GM23338 (cell line): ENCODE data around the gene BCS1L. TPM values are rescaled to one million over a fixed set of nuclear protein-coding genes. Genes with fewer than 3 reads are reported as not detected.
A peak's percentile ranks its signal among the peaks of the same experiment; 100 is the strongest.

ENCODE experiments used
- ATAC-seq: fragments of 200-7000 bp; cut with Tn5 transposase; 3 replicates; pipeline ENCODE4 v1.9.1; 2020
- DNase-seq: peaks from one replicate; pipeline ENCODE4 v3.0.0-alpha.2; 2015; ENCODE audit warnings: low spot score
- H2AFZ ChIP-seq: fragments of 200-600 bp; sonication (generic); 2 replicates; pipeline ENCODE4 v1.8.0; 2016; ENCODE audit warnings: antibody characterized with exemption, mild to moderate bottlenecking, moderate library complexity
- H3F3A ChIP-seq: fragments of 200-600 bp; sonication (generic); replicated peaks from 2 replicates; pipeline ENCODE4 v1.8.0; 2017; ENCODE audit warnings: antibody characterized with exemption, mixed run types, low read depth
- H3K27ac ChIP-seq: fragments of 200-600 bp; sonication (generic); 2 replicates; pipeline ENCODE4 v1.6.1; 2016; ENCODE audit warnings: low read depth
- H3K27me3 ChIP-seq: fragments of 200-600 bp; sonication (generic); 2 replicates; pipeline ENCODE4 v1.8.0; 2016; ENCODE audit warnings: mild to moderate bottlenecking, mixed run types, moderate library complexity; ENCODE audit not compliant: insufficient read depth
- H3K36me3 ChIP-seq: fragments of 200-600 bp; sonication (generic); 2 replicates; pipeline ENCODE4 v1.8.0; 2016; ENCODE audit warnings: mild to moderate bottlenecking; ENCODE audit not compliant: insufficient read depth
- H3K4me1 ChIP-seq: fragments of 200-600 bp; sonication (generic); 2 replicates; pipeline ENCODE4 v1.8.0; 2016; ENCODE audit warnings: mild to moderate bottlenecking, moderate library complexity; ENCODE audit not compliant: insufficient read depth
- H3K4me2 ChIP-seq: fragments of 200-600 bp; sonication (generic); 2 replicates; pipeline ENCODE4 v1.7.1; 2017; ENCODE audit warnings: mixed run types
- H3K4me3 ChIP-seq: fragments of 200-600 bp; sonication (generic); 2 replicates; pipeline ENCODE4 v1.6.1; 2016; ENCODE audit warnings: mixed run types
- H3K79me2 ChIP-seq: fragments of 200-600 bp; sonication (generic); replicated peaks from 2 replicates; pipeline ENCODE4 v1.8.0; 2017; ENCODE audit warnings: mild to moderate bottlenecking; ENCODE audit not compliant: insufficient read depth
- H3K9me2 ChIP-seq: fragments of 200-600 bp; sonication (generic); 2 replicates; pipeline ENCODE4 v1.8.0; 2017; ENCODE audit not compliant: insufficient read depth
- H4K20me1 ChIP-seq: fragments of 200-600 bp; sonication (generic); replicated peaks from 2 replicates; pipeline ENCODE4 v1.8.0; 2017; ENCODE audit warnings: mild to moderate bottlenecking; ENCODE audit not compliant: insufficient read depth
- H3K27ac Mint-ChIP-seq: 2 replicates; pipeline ENCODE4 v1.8.0; 2020; ENCODE audit warnings: inconsistent platforms, mild to moderate bottlenecking, moderate library complexity, mixed read lengths
- H3K27me3 Mint-ChIP-seq: 3 replicates; pipeline ENCODE4 v1.8.0; 2022; ENCODE audit warnings: low read depth, mild to moderate bottlenecking, moderate library complexity, mixed read lengths, inconsistent platforms; ENCODE audit not compliant: insufficient read depth, poor library complexity
- H3K36me3 Mint-ChIP-seq: 3 replicates; pipeline ENCODE4 v1.8.0; 2021; ENCODE audit warnings: low read depth, mild to moderate bottlenecking, inconsistent platforms, moderate library complexity, mixed read lengths
- H3K4me1 Mint-ChIP-seq: 3 replicates; pipeline ENCODE4 v1.8.0; 2020; ENCODE audit warnings: mild to moderate bottlenecking, inconsistent platforms, mixed read lengths
- H3K4me3 Mint-ChIP-seq: 3 replicates; pipeline ENCODE4 v1.8.0; 2021; ENCODE audit warnings: moderate library complexity, mild to moderate bottlenecking, inconsistent platforms, mixed read lengths
- H3K9me3 Mint-ChIP-seq: 3 replicates; pipeline ENCODE4 v1.8.0; 2020; ENCODE audit warnings: moderate library complexity, mild to moderate bottlenecking, inconsistent platforms, mixed read lengths
- CREB1 ChIP-seq: fragments of 250-450 bp; sonication (Bioruptor Pico); IDR thresholded peaks from 2 replicates; pipeline ENCODE4 v1.5.0; 2020; ENCODE audit warnings: low read depth, mild to moderate bottlenecking, moderate library complexity
- EZH2phosphoT487 ChIP-seq: fragments of 200-600 bp; sonication (generic); IDR thresholded peaks from one replicate; pipeline ENCODE4 v1.8.1; 2018; ENCODE audit warnings: antibody characterized with exemption; ENCODE audit not compliant: unreplicated experiment
- JUNB ChIP-seq: IDR thresholded peaks from one replicate; pipeline ENCODE4 v1.6.1; 2016; ENCODE audit warnings: antibody characterized with exemption; ENCODE audit not compliant: unreplicated experiment
- POLR2AphosphoS5 ChIP-seq: IDR thresholded peaks from 2 replicates; pipeline ENCODE4 v1.6.1; 2016; ENCODE audit warnings: antibody characterized with exemption, low read depth
- STAT1 ChIP-seq: IDR thresholded peaks from one replicate; pipeline ENCODE4 v1.6.1; 2016; ENCODE audit warnings: antibody characterized with exemption; ENCODE audit not compliant: unreplicated experiment
- ZNF114 ChIP-seq: fragments of 250-450 bp; sonication (Bioruptor Pico); IDR thresholded peaks from 2 replicates; pipeline ENCODE4 v1.5.0; 2020; ENCODE audit warnings: mild to moderate bottlenecking, moderate library complexity
- polyA plus RNA-seq: library from polyadenylated mRNA; unstranded; fragments of >200 nt; fragmentation: Nextera tagmentation; extraction: Ambion mirVana; gene quantifications from 2 replicates; pipeline ENCODE4 v1.2.1, GENCODE V29; 2016
- total RNA-seq: library from RNA; depleted of rRNA; stranded (reverse); fragments of >200 nt; shearing (Covaris generic); gene quantifications from 2 replicates; pipeline ENCODE4 v1.2.3, GENCODE V29; 2014
- TF ChIP-seq, protein P1 (sequence below), 2 experiments: fragments of 200-600 bp in 1 of 2; sonication (generic) in 1 of 2; conservative IDR thresholded peaks; 2 replicates each; pipeline versions ENCODE4 v1.5.1 to v1.6.1; 2016 to 2017; ENCODE audit warnings: antibody characterized with exemption in 2 of 2, low read depth in 2 of 2, mild to moderate bottlenecking in 2 of 2, moderate library complexity in 1 of 2
- TF ChIP-seq, protein P2 (sequence below): IDR thresholded peaks from 2 replicates; pipeline ENCODE4 v1.6.1; 2016; ENCODE audit warnings: antibody characterized with exemption
- TF ChIP-seq, protein P3 (sequence below): fragments of 250-450 bp; sonication (Bioruptor Pico); IDR thresholded peaks from 2 replicates; pipeline ENCODE4 v1.5.0; 2020; ENCODE audit warnings: mild to moderate bottlenecking, moderate library complexity

BCS1L gene
- total and polyA plus RNA-seq, 2 experiments from 2014 or later = 16.9 to 31.6 TPM

DNA sequence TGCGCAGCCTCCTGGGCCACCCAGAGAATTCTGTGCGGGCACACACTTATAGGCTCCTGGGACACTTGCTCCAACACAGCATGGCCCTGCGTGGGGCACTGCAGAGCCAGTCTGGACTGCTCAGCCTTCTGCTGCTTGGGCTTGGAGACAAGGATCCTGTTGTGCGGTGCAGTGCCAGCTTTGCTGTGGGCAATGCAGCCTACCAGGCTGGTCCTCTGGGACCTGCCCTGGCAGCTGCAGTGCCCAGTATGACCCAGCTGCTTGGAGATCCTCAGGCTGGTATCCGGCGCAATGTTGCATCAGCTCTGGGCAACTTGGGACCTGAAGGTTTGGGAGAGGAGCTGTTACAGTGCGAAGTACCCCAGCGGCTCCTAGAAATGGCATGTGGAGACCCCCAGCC, 39.4 kb downstream of the BCS1L start:
- ATAC-seq (no peak), DNase-seq (no peak)
- Mint-ChIP-seq H3K27ac (no peak overlapping the region), H3K27me3 (peaks cover 3% of the 10 kb centered on the region), H3K4me3 (no peak overlapping the region), H3K36me3 (peaks cover 16% of the 10 kb centered on the region), H3K9me3 (no peaks in the 10 kb centered on the region; the same call in 2 of the 3 replicates), H3K4me1 (peaks cover 6% of the 10 kb centered on the region; the same call in 2 of the 3 replicates)
- Histone ChIP-seq H2AFZ (no peak overlapping the region), H3K4me1 (no peaks in the 10 kb centered on the region), H3K27ac (no peak overlapping the region), H3K79me2 (no peaks in the 10 kb centered on the region), H3F3A (no peaks in the 10 kb centered on the region), H3K36me3 (peaks cover 6% of the 10 kb centered on the region), H3K4me3 (no peak overlapping the region), H3K9me2 (no peaks in the 10 kb centered on the region), H4K20me1 (no peaks in the 10 kb centered on the region), H3K4me2 (no peak overlapping the region), H3K27me3 (no peaks in the 10 kb centered on the region)
- TF ChIP-seq, protein P1, sequence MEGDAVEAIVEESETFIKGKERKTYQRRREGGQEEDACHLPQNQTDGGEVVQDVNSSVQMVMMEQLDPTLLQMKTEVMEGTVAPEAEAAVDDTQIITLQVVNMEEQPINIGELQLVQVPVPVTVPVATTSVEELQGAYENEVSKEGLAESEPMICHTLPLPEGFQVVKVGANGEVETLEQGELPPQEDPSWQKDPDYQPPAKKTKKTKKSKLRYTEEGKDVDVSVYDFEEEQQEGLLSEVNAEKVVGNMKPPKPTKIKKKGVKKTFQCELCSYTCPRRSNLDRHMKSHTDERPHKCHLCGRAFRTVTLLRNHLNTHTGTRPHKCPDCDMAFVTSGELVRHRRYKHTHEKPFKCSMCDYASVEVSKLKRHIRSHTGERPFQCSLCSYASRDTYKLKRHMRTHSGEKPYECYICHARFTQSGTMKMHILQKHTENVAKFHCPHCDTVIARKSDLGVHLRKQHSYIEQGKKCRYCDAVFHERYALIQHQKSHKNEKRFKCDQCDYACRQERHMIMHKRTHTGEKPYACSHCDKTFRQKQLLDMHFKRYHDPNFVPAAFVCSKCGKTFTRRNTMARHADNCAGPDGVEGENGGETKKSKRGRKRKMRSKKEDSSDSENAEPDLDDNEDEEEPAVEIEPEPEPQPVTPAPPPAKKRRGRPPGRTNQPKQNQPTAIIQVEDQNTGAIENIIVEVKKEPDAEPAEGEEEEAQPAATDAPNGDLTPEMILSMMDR (conservative IDR thresholded peaks at IDR 0.05; ENCODE audit: low read depth in 2 of 2) = 0 out of 4 replicates have a peak, but pooled peaks of 1 of the 2 experiments have one; percentile 4
- TF ChIP-seq, protein P2, sequence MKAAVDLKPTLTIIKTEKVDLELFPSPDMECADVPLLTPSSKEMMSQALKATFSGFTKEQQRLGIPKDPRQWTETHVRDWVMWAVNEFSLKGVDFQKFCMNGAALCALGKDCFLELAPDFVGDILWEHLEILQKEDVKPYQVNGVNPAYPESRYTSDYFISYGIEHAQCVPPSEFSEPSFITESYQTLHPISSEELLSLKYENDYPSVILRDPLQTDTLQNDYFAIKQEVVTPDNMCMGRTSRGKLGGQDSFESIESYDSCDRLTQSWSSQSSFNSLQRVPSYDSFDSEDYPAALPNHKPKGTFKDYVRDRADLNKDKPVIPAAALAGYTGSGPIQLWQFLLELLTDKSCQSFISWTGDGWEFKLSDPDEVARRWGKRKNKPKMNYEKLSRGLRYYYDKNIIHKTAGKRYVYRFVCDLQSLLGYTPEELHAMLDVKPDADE = no peak

DNA sequence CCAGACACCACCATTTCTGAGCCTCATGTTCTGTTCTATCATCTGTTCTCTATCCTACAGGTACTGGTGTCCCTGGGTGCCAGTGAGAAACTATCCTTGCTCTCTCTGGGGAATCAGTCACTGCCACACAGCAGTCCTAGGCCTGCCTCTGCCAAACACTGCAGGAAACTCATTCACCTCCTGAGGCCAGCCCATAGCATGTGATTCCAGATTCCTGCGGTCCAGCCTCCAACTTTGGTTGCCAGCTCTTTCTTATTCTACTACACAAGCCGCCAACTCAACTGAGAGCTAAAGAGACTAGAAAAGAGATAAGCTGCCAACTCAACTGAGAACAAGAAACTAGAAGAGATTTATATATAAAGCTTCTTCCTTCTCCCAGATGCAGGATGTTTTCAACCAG, 42.3 kb downstream of the BCS1L start:
- Histone ChIP-seq H3K36me3 (no peaks in the 10 kb centered on the region; the same call in 1 of the 2 replicates), H3K9me2 (no peaks in the 10 kb centered on the region), H3K4me3 (no peak overlapping the region), H3F3A (no peaks in the 10 kb centered on the region), H2AFZ (no peak overlapping the region), H3K4me2 (no peak overlapping the region), H3K27ac (no peak overlapping the region), H3K4me1 (no peaks in the 10 kb centered on the region), H3K79me2 (no peaks in the 10 kb centered on the region), H4K20me1 (no peaks in the 10 kb centered on the region), H3K27me3 (no peaks in the 10 kb centered on the region)
- Mint-ChIP-seq H3K27ac (no peak overlapping the region), H3K4me3 (no peak overlapping the region), H3K9me3 (no peaks in the 10 kb centered on the region), H3K36me3 (peaks cover 7% of the 10 kb centered on the region; the same call in 2 of the 3 replicates), H3K4me1 (peaks cover 6% of the 10 kb centered on the region; the same call in 2 of the 3 replicates), H3K27me3 (peaks cover 5% of the 10 kb centered on the region)
- ATAC-seq = no peak
- no peak for DNase-seq
- TF ChIP-seq CREB1 (no peak), JUNB (no peak), EZH2phosphoT487 (no peak)

- peaks cover 2% of the 10 kb centered on the region for H3K27me3 Mint-ChIP-seq
- no peak overlapping the region for H2AFZ ChIP-seq
- no peak overlapping the region for H3K4me3 Mint-ChIP-seq
- no peaks in the 10 kb centered on the region for H3K27me3 ChIP-seq
- DNase-seq (no peak), ATAC-seq (no peak)
- 0 out of 2 replicates have a peak overlapping the region, but pooled peaks have one; percentile 14 for H3K27ac Mint-ChIP-seq
- no peaks in the 10 kb centered on the region for H3F3A ChIP-seq
- peaks cover 7% of the 10 kb centered on the region; the same call in 2 of the 3 replicates for H3K36me3 Mint-ChIP-seq
- H3K27ac ChIP-seq = no peak overlapping the region
- H3K4me1 Mint-ChIP-seq = peaks cover 6% of the 10 kb centered on the region; the same call in 2 of the 3 replicates
- no peaks in the 10 kb centered on the region; the same call in 1 of the 2 replicates for H3K36me3 ChIP-seq
- no peaks in the 10 kb centered on the region for H3K9me2 ChIP-seq
- no peak overlapping the region for H3K4me3 ChIP-seq
- no peak overlapping the region for H3K4me2 ChIP-seq
- no peaks in the 10 kb centered on the region for H3K79me2 ChIP-seq
- no peaks in the 10 kb centered on the region for H3K4me1 ChIP-seq
- peaks cover 4% of the 10 kb centered on the region; the same call in 1 of the 3 replicates for H3K9me3 Mint-ChIP-seq
- no peaks in the 10 kb centered on the region for H4K20me1 ChIP-seq
- no peak for TF ChIP-seq POLR2AphosphoS5
- no peak for TF ChIP-seq ZNF114 (CRISPR knock-in tag)
- TF ChIP-seq, protein P3, sequence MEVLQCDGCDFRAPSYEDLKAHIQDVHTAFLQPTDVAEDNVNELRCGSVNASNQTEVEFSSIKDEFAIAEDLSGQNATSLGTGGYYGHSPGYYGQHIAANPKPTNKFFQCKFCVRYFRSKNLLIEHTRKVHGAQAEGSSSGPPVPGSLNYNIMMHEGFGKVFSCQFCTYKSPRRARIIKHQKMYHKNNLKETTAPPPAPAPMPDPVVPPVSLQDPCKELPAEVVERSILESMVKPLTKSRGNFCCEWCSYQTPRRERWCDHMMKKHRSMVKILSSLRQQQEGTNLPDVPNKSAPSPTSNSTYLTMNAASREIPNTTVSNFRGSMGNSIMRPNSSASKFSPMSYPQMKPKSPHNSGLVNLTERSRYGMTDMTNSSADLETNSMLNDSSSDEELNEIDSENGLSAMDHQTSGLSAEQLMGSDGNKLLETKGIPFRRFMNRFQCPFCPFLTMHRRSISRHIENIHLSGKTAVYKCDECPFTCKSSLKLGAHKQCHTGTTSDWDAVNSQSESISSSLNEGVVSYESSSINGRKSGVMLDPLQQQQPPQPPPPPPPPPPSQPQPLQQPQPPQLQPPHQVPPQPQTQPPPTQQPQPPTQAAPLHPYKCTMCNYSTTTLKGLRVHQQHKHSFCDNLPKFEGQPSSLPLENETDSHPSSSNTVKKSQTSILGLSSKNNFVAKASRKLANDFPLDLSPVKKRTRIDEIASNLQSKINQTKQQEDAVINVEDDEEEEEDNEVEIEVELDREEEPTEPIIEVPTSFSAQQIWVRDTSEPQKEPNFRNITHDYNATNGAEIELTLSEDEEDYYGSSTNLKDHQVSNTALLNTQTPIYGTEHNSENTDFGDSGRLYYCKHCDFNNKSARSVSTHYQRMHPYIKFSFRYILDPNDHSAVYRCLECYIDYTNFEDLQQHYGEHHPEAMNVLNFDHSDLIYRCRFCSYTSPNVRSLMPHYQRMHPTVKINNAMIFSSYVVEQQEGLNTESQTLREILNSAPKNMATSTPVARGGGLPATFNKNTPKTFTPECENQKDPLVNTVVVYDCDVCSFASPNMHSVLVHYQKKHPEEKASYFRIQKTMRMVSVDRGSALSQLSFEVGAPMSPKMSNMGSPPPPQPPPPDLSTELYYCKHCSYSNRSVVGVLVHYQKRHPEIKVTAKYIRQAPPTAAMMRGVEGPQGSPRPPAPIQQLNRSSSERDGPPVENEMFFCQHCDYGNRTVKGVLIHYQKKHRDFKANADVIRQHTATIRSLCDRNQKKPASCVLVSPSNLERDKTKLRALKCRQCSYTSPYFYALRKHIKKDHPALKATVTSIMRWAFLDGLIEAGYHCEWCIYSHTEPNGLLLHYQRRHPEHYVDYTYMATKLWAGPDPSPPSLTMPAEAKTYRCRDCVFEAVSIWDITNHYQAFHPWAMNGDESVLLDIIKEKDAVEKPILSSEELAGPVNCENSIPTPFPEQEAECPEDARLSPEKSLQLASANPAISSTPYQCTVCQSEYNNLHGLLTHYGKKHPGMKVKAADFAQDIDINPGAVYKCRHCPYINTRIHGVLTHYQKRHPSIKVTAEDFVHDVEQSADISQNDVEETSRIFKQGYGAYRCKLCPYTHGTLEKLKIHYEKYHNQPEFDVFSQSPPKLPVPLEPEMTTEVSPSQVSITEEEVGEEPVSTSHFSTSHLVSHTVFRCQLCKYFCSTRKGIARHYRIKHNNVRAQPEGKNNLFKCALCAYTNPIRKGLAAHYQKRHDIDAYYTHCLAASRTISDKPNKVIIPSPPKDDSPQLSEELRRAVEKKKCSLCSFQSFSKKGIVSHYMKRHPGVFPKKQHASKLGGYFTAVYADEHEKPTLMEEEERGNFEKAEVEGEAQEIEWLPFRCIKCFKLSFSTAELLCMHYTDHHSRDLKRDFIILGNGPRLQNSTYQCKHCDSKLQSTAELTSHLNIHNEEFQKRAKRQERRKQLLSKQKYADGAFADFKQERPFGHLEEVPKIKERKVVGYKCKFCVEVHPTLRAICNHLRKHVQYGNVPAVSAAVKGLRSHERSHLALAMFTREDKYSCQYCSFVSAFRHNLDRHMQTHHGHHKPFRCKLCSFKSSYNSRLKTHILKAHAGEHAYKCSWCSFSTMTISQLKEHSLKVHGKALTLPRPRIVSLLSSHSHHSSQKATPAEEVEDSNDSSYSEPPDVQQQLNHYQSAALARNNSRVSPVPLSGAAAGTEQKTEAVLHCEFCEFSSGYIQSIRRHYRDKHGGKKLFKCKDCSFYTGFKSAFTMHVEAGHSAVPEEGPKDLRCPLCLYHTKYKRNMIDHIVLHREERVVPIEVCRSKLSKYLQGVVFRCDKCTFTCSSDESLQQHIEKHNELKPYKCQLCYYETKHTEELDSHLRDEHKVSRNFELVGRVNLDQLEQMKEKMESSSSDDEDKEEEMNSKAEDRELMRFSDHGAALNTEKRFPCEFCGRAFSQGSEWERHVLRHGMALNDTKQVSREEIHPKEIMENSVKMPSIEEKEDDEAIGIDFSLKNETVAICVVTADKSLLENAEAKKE = no peak
- no peak for TF ChIP-seq STAT1
These were observed 43.9 kb downstream of the BCS1L start for GRCh38 chr2:218703341-218703740.
